HG03460 (cell line): Measurements from ENCODE around the gene ARVCF.

Experiments used
- ATAC-seq: cut with Tn5 transposase; IDR thresholded peaks from one replicate; pipeline ENCODE4 v1.9.1; 2021; ENCODE audit not compliant: unreplicated experiment

ARVCF gene

DNA sequence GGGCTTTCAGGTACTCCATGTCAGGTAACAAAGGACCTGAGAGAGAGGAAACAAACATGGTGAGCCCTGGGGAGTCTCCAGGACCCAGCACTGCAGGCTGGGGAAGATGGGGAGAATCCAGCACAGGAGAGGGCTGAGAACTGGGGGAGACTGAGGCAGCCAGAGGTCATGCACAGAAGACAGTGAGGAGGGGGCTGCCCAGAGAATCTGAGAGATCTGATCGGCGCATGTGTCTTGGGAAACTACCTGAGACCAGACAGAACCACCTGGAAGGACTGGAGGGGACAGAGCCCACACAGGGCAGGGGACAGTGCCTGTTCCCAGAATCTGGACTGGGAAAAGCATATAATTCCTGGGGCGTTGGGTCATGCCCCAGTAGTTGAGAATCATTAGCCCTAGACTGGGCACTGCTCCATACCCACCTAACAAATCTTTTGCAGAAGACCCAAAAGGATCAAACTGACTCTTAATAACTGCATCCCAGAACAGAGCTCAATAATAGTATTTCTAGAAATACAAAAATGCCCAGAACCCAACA lies 95.0 kb downstream of the ARVCF start:
- ATAC-seq: no peak
